GM19239 (cell line): ENCODE results near the gene C6orf58.

ENCODE experiments used
- DNase-seq: peaks from one replicate; pipeline ENCODE4 v3.0.0; 2011; ENCODE audit warnings: low spot score; ENCODE audit not compliant: insufficient read length
- FAIRE-seq: peaks from 2 replicates; lab custom pipeline; 2011; peaks lifted over from hg19 to GRCh38; lab: Jason Lieb, UNC

Gene C6orf58

DNA sequence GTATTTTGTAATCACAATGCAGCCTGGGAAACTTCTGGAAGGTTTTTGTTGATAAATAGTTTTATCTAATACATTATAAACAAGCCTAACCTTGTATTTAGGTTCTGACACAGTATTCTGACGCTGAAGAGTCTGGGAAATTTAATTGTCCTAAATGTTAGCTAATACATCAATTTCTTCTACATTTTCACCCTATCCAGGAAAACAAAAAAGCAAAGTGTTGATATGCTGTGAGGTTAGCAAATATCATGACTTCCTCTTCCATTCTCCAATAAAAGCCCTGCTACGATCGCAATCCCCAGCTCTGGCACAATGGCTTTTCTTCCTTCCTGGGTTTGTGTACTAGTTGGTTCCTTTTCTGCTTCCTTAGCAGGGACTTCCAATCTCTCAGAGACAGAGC is at the start of gene C6orf58:
Gene C6orf58 (plus strand): TSS at position 301 of the 400 bp plus-strand sequence. CDS start 12 bp downstream, at position 313.
- peak; percentile 4 for FAIRE-seq
- DNase-seq: no peak

DNA sequence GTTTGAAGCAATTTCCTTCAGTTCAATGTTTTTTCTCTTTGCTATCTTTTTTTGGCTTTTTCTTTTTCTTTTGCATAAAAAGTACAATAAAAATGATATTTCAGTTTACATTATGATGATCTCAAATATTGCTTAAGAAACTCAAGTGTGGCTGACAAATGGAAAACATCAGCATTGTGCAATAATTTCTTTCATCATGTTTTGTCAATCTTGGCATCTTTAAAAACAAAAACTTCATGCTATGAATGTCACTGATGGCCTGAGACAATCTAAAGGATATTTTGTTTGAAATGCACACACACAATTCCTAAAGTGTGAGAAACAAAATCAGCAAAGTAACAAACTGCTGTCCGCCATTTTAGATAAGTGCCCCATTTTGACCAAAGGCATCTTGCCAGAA is 44.0 kb upstream of the C6orf58 start:
- DNase-seq (no peak), FAIRE-seq (no peak)

DNA sequence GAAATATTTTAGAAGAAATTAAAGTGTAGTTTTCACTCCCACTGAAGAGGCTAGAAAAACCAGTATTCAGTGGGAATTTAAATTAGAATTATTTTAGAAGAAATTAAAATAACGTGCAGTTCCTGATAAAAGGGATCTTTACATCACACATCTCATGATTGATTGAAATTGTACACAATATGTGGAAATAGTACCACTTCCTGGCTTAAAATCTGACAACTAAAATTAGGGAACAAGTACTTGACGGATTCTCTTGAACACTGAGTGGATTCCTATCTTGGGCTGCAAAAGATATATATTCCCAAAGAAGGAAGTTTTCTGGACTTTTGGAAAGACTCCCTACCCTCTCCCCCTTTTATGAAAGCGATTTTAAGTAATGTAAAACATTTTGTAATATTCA is 43.2 kb upstream of the C6orf58 start:
- no peak for FAIRE-seq

DNA sequence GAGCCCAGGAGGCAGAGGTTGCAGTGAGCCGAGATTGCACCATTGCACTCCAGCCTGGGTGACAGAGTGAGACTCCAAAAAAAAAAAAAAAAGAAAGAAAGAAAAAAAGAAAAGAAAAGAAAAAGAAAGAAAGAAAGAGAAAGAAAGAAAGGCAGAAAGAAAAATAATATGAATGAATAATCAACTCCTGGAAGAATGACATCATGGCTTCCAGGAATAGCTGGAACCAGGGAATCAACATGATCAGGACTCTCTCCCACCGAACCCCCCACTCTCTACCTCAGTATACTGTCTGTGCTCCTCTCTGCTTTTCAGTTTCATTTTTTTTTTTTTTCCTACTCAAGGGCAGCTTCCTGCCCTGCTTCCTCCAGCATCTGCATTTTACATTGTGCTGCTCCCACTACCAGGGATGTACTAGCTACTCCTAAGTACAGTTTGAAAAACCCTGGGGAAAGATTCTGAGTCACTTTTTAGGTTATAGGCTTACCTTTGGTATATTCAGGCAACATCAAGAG is 38.2 kb upstream of the C6orf58 start:
- FAIRE-seq (no peak), DNase-seq (no peak)

More for the DNA sequence above, 43.2 kb upstream of the C6orf58 start:
- DNase-seq: no peak

GRCh38 chr6:127539272-127539671 is 37.7 kb upstream of the C6orf58 start:
- no peak for FAIRE-seq
- DNase-seq: no peak

- FAIRE-seq (no peak), DNase-seq (no peak)
These were observed 29.8 kb upstream of the C6orf58 start for GRCh38 chr6:127547215-127547614.

DNA sequence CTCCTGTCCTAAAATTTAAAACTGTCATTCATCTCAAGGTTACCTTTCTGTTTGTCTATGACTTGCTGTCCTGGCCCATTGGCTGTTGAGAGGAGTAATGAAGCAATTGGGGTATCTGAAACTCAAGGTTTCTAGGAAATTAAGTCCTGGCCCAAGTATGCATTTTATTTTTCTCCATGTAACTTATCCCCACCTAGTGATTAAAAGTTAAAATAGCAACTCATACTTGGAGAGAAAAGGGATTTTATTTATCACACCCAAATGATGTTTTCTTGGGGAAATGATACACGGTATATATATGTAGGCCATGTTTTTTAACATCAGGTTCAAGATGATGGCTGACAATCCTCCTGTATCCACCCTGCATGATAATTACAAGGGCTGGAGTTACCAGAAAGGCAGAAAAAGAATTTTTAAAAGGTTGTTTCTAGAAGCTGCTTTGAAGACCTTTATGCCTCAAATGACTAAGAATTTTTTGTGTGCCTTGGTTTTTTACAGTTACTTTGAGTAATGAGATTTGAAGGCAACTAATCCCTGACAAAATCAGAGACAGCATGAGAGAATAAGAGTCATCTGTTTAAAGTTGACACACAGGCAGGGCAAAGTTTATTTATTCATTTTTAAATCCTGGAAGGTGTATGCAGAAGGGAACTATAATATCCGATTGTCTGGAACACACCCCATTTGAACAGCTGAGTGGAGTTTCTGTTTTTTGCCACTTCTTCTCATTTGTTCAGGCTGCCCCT is 28.9 kb upstream of the C6orf58 start:
- no peak for FAIRE-seq

DNA sequence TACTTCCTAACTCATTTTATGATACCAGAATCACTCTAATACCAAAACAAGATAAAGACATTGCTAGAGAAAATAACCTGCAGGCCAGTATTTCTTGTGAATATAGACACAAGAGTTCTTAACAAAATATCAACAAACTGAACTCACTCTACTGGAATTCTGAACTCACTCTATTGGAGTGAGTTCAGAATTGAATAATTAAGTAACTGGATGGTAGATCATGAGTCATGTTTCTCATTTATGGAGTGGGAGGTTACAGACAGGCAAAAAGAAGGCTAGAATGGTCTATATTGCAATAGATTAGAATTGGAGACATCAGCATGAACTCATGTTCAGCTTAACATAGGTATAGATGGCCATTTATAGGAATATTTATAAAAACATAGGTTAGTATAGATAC is 26.6 kb upstream of the C6orf58 start:
- DNase-seq (no peak), FAIRE-seq (no peak)

More for the DNA sequence above, 28.9 kb upstream of the C6orf58 start:
- DNase-seq: no peak

- FAIRE-seq (no peak), DNase-seq (no peak)
These were observed 22.5 kb upstream of the C6orf58 start for GRCh38 chr6:127554435-127555006.

DNA sequence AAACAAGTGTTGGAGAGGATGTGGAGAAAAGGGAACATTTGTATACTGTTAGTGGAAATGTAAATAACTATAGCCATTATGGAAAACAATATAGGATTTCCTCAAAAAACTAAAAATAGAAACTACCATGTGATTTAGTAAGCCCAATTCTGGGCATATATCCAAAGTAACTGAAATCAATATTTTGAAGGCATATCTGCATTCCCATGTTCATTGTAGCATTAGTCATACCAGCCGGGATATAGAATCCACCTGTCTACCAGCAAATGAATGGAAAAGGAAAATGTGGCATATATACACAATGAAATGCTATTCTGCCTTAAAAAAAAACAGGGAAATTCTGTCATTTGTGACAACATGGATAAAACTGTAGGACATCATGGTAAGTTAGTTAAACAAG is 15.3 kb upstream of the C6orf58 start:
- DNase-seq (no peak), FAIRE-seq (no peak)

- DNase-seq: no peak
- FAIRE-seq: no peak
These were observed 12.2 kb upstream of the C6orf58 start for GRCh38 chr6:127564761-127565160.

DNA sequence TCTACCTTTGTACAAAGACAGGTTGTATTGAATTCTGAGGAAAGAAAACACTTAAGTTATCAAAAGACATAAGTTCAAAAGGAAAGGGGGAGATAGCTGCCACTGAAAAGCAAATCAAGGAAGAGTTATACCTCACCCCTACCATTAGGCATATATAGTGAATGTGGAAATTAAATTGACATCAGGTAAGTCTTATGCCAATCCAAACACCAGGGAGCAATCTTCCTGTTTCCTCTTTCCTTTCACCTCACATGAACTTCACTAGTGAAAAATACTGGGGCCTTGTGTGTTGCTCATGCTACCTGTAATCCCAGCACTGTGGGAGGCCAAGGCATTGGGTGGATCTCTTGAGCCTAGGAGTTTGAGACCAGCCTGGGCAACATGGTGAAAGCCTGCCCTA is 10.9 kb upstream of the C6orf58 start:
- FAIRE-seq: no peak
- no peak for DNase-seq

- DNase-seq (no peak), FAIRE-seq (no peak)
These were observed 10.3 kb upstream of the C6orf58 start for GRCh38 chr6:127566651-127567050.

- no peak for FAIRE-seq
- no peak for DNase-seq
These were observed 9.5 kb upstream of the C6orf58 start for GRCh38 chr6:127567476-127567875.

DNA sequence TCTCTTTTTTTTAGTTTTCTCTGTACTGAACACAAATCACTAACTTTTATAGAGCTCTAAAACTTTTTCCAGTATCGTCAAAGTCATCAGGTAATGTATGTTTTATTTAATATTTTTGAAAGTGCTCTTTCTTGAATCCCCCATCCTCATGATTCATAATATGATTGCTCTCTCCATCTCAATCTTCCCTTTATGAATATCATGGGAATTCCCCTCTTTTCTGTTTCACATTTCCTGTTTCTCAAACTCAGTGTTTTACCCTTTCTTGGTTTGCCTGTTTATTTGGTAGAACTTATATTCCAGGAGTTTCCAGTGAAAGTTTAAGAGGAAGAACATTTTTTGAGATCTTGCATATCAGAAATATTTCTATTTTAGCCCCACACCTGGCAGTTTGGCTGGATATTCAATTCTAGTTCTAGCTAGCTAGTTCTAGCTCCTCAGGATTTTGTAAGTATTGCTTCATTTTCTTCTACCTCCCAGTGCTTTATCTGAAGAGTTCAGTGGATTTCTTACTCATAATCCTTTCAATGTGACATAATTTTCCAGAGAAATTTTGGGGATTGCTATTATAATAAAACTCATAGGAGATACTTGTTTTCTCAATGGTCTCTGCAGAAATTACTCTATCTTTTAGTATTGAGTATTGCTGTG is 6.1 kb upstream of the C6orf58 start:
- no peak for FAIRE-seq
- DNase-seq: no peak

DNA sequence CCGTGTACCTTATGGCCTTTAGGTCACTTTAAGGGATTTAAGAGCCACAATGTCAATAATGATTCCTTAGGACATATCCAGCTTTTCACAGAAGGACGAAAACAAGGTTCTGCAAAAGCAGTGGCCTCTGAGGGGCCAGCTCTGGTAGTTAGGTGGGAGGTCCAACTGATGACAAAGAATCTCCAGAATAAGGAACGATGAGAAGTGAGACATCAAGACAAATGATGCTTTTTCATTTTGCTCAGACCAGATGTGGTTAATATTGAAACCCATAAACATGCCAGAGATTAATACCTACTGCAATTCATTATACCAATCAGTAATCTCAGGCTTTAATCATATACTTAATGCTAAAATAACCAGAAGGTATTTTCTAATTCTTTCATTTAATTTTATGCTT is 1.9 kb downstream of the C6orf58 start:
- FAIRE-seq: no peak
- no peak for DNase-seq

DNA sequence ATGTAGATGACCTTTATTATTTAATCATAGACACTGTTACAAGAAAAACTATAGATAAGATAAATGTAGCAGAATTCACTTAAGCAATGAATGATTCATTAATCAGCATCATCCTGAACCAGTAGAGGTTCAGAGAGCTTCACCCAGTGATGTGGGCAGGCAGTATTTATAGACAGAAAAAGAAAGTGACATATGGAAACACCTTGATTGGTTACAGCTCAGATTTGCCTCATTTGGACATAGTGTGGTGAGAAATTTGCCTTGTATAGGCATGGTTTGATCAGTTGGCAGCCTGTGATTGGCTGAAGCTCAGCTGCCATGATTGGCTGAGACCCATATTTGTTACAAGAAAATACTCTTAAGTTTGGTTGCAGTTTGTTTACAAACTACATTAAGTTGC is 4.6 kb downstream of the C6orf58 start:
- FAIRE-seq: no peak

GRCh38 chr6:127582777-127583462 is 5.9 kb downstream of the C6orf58 start:
- DNase-seq (no peak), FAIRE-seq (no peak)

More for the DNA sequence above, 4.6 kb downstream of the C6orf58 start:
- no peak for DNase-seq

- FAIRE-seq (no peak), DNase-seq (no peak)
These were observed 8.1 kb downstream of the C6orf58 start for GRCh38 chr6:127585123-127585522.

- no peak for DNase-seq
- no peak for FAIRE-seq
These were observed 9.4 kb downstream of the C6orf58 start for GRCh38 chr6:127586372-127586771.

DNA sequence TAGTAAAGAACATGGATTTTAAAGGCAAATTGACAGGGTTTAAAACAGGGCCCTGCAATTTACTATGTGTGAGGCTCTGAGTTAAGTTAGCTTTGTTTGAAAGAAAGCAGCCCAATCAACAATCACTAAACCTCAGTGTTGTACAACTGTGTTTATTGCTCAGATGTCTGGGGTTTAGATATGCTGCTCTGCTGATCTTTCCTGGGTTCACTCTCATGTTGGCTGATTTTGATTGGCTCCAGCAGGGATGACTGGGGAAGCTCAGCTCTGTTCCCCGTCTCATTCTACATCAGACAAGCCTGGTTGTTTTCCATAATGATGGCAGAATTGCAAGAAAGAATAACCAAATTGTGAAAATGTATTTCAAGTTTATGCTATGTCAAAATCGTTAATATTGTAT is 10.9 kb downstream of the C6orf58 start:
- FAIRE-seq (no peak), DNase-seq (no peak)
